Measurements from ENCODE around the gene AP1AR. TPM values are rescaled to one million over a fixed set of nuclear protein-coding genes. Genes with fewer than 3 reads are reported as not detected.
A peak's percentile ranks its signal among the peaks of the same experiment; 100 is the strongest.

Gene AP1AR
- total RNA-seq, 1 experiment from 2014 or later: 22.4 TPM

- ChIA-PET POLR2A (no interaction called here), CTCF (interaction anchor here (1.1 kb wide), 2 partner anchors 13 to 102 kb away, joined by 3 to 4 read pairs; no protein-coding TSS in a partner anchor)
- Mint-ChIP-seq H3K4me3 (no peak overlapping the region), H3K27me3 (ENCODE audit: low read depth) (no peaks in the 10 kb centered on the region), H3K36me3 (no peaks in the 10 kb centered on the region), H3K27ac (no peak overlapping the region), H3K9me3 (no peaks in the 10 kb centered on the region), H3K4me1 (peaks cover 9% of the 10 kb centered on the region)
- ATAC-seq (peak; percentile 72), DNase-seq (ENCODE audit: low spot score) (no peak)
- TF ChIP-seq NFYB (CRISPR knock-in tag; conservative IDR thresholded peaks at IDR 0.05; ENCODE audit: low read depth): no peak
These were observed 29.6 kb upstream of the AP1AR start for GRCh38 chr4:112201915-112202505.

DNA sequence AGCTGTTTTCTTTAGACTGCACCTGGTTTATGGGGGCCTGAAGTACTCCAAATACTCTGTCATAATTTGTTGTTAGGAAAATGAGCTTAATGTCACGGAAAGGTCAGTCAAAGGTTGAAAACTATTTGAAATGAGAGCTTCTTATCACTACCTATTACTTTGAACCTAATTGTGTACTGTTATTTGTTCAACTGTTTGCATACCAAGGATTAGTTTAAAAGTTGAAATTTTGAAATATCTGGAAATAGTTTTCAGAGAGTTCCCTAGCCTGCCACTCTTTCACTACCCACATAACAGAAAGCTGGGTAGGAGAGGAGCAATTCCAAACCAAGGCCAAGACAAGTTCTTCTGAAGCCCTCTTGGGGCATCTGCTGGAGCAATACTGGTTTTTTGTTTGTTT lies 28.0 kb upstream of the AP1AR start:
- TF ChIP-seq, protein P1, sequence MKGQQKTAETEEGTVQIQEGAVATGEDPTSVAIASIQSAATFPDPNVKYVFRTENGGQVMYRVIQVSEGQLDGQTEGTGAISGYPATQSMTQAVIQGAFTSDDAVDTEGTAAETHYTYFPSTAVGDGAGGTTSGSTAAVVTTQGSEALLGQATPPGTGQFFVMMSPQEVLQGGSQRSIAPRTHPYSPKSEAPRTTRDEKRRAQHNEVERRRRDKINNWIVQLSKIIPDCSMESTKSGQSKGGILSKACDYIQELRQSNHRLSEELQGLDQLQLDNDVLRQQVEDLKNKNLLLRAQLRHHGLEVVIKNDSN (CRISPR knock-in tag; IDR thresholded peaks at IDR 0.05): no peak
- TF ChIP-seq ZNF219 (CRISPR knock-in tag; IDR thresholded peaks at IDR 0.05; ENCODE audit: borderline replicate concordance): no peak
- TF ChIP-seq, protein P2, sequence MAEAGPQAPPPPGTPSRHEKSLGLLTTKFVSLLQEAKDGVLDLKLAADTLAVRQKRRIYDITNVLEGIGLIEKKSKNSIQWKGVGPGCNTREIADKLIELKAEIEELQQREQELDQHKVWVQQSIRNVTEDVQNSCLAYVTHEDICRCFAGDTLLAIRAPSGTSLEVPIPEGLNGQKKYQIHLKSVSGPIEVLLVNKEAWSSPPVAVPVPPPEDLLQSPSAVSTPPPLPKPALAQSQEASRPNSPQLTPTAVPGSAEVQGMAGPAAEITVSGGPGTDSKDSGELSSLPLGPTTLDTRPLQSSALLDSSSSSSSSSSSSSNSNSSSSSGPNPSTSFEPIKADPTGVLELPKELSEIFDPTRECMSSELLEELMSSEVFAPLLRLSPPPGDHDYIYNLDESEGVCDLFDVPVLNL (CRISPR knock-in tag; IDR thresholded peaks at IDR 0.05; ENCODE audit: borderline replicate concordance, low read depth): no peak
- H3K4me1 Mint-ChIP-seq: peaks cover 9% of the 10 kb centered on the region
- no peaks in the 10 kb centered on the region for H3K36me3 Mint-ChIP-seq
- ChIA-PET CTCF (interaction anchor here (1.1 kb wide), 1 partner anchor 104 kb away, joined by 3 read pairs; no protein-coding TSS in a partner anchor), POLR2A (no interaction called here)
- no peak overlapping the region for H3K27ac Mint-ChIP-seq
- no peaks in the 10 kb centered on the region for H3K27me3 Mint-ChIP-seq (ENCODE audit: low read depth)
- H3K4me3 Mint-ChIP-seq: no peak overlapping the region
- peaks cover 4% of the 10 kb centered on the region; the same call in 1 of the 2 replicates for H3K9me3 Mint-ChIP-seq
- ATAC-seq (no peak), DNase-seq (ENCODE audit: low spot score) (no peak)

DNA sequence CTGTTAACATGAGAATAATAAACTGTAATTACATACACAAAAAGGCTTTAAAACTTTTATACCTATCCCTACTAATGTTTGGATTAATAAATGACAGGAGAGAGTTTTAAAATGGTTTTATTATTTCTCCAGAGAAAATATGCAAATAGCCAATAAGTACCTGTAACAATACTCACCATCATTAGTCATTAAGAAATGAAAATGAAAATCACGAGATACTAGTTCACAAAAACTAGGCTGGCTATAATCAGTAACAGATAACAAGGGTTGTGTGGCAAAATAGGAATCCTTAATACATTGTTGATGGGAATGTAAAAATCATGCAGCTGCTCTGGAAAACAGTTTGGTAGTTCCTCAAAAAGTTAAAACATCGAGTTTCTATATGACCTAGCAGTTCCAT lies 25.2 kb upstream of the AP1AR start:
- H3K27me3 Mint-ChIP-seq (ENCODE audit: low read depth): no peaks in the 10 kb centered on the region
- ATAC-seq (no peak), DNase-seq (ENCODE audit: low spot score) (no peak)
- H3K36me3 Mint-ChIP-seq: no peaks in the 10 kb centered on the region
- ChIA-PET POLR2A (no interaction called here), CTCF (no interaction called here)
- H3K4me3 Mint-ChIP-seq: no peak overlapping the region
- peaks cover 11% of the 10 kb centered on the region; the same call in 1 of the 2 replicates for H3K9me3 Mint-ChIP-seq
- H3K4me1 Mint-ChIP-seq: peaks cover 9% of the 10 kb centered on the region
- H3K27ac Mint-ChIP-seq: no peak overlapping the region
- TF ChIP-seq MAX (CRISPR knock-in tag; IDR thresholded peaks at IDR 0.05): no peak
- no peak for TF ChIP-seq GABPB1 (CRISPR knock-in tag; IDR thresholded peaks at IDR 0.05)
- TF ChIP-seq, protein P3, sequence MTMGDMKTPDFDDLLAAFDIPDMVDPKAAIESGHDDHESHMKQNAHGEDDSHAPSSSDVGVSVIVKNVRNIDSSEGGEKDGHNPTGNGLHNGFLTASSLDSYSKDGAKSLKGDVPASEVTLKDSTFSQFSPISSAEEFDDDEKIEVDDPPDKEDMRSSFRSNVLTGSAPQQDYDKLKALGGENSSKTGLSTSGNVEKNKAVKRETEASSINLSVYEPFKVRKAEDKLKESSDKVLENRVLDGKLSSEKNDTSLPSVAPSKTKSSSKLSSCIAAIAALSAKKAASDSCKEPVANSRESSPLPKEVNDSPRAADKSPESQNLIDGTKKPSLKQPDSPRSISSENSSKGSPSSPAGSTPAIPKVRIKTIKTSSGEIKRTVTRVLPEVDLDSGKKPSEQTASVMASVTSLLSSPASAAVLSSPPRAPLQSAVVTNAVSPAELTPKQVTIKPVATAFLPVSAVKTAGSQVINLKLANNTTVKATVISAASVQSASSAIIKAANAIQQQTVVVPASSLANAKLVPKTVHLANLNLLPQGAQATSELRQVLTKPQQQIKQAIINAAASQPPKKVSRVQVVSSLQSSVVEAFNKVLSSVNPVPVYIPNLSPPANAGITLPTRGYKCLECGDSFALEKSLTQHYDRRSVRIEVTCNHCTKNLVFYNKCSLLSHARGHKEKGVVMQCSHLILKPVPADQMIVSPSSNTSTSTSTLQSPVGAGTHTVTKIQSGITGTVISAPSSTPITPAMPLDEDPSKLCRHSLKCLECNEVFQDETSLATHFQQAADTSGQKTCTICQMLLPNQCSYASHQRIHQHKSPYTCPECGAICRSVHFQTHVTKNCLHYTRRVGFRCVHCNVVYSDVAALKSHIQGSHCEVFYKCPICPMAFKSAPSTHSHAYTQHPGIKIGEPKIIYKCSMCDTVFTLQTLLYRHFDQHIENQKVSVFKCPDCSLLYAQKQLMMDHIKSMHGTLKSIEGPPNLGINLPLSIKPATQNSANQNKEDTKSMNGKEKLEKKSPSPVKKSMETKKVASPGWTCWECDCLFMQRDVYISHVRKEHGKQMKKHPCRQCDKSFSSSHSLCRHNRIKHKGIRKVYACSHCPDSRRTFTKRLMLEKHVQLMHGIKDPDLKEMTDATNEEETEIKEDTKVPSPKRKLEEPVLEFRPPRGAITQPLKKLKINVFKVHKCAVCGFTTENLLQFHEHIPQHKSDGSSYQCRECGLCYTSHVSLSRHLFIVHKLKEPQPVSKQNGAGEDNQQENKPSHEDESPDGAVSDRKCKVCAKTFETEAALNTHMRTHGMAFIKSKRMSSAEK (CRISPR knock-in tag; IDR thresholded peaks at IDR 0.05; ENCODE audit: borderline replicate concordance): no peak
- no peak for TF ChIP-seq ARID4B (CRISPR knock-in tag; IDR thresholded peaks at IDR 0.05; ENCODE audit: borderline replicate concordance)
- TF ChIP-seq, protein P4, sequence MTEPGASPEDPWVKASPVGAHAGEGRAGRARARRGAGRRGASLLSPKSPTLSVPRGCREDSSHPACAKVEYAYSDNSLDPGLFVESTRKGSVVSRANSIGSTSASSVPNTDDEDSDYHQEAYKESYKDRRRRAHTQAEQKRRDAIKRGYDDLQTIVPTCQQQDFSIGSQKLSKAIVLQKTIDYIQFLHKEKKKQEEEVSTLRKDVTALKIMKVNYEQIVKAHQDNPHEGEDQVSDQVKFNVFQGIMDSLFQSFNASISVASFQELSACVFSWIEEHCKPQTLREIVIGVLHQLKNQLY (CRISPR knock-in tag; IDR thresholded peaks at IDR 0.05): no peak
- TF ChIP-seq STAT6 (CRISPR knock-in tag; conservative IDR thresholded peaks at IDR 0.05; ENCODE audit: low read depth): no peak
- TF ChIP-seq TEAD4 (CRISPR knock-in tag; IDR thresholded peaks at IDR 0.05): no peak
- no peak for TF ChIP-seq PRRX2 (CRISPR knock-in tag; IDR thresholded peaks at IDR 0.05)

Data from WTC11 (cell line).